HFF-Myc (cell line): ENCODE measurements around the gene SORL1.

ENCODE experiments used
- DNase-seq: peaks from one replicate; pipeline ENCODE4 v3.0.0-alpha.2; 2011; ENCODE audit warnings: low read depth; ENCODE audit errors: extremely low read depth
- H3K4me3 ChIP-seq: replicated peaks from 2 replicates; pipeline ENCODE4 v1.5.1; 2011; ENCODE audit warnings: low read depth, mild to moderate bottlenecking, control low read depth, low read length
- CTCF ChIP-seq: IDR thresholded peaks from 2 replicates; pipeline ENCODE4 v1.5.1; 2012; ENCODE audit warnings: mild to moderate bottlenecking, low read depth, low read length, control low read depth; ENCODE audit errors: missing control alignments

SORL1 gene

GRCh38 chr11:121456816-121457431 is 4.8 kb downstream of the SORL1 start:
- no peak for DNase-seq
- no peak for TF ChIP-seq CTCF
- no peak overlapping the region for H3K4me3 ChIP-seq

- DNase-seq: no peak
- TF ChIP-seq CTCF: no peak
- no peak overlapping the region for H3K4me3 ChIP-seq
Measured at GRCh38 chr11:121458551-121458950, 6.4 kb downstream of the SORL1 start.

GRCh38 chr11:121459413-121460017 is 7.4 kb downstream of the SORL1 start:
- no peak for TF ChIP-seq CTCF
- no peak for DNase-seq

GRCh38 chr11:121460941-121461514 is 8.9 kb downstream of the SORL1 start:
- no peak for TF ChIP-seq CTCF
- no peak for DNase-seq
- H3K4me3 ChIP-seq: no peak overlapping the region

More at GRCh38 chr11:121459413-121460017, 7.4 kb downstream of the SORL1 start:
- H3K4me3 ChIP-seq: no peak overlapping the region

- H3K4me3 ChIP-seq: no peak overlapping the region
- no peak for TF ChIP-seq CTCF
- DNase-seq: no peak
Measured at GRCh38 chr11:121461843-121462242, 9.7 kb downstream of the SORL1 start.

- DNase-seq: no peak
- no peak overlapping the region for H3K4me3 ChIP-seq
Measured at GRCh38 chr11:121463689-121464335, 11.7 kb downstream of the SORL1 start.

More at GRCh38 chr11:121463689-121464335, 11.7 kb downstream of the SORL1 start:
- no peak for TF ChIP-seq CTCF
